B cell (primary cell): Measurements from ENCODE around the gene TGFBR3. TPM values are rescaled to one million over a fixed set of nuclear protein-coding genes. Genes with fewer than 3 reads are reported as not detected.

Experiments
- ATAC-seq: fragments of 200-7000 bp; cut with Tn5 transposase; one replicate; pipeline ENCODE4 v1.10.0; 2021; ENCODE audit warnings: low read depth, mild to moderate bottlenecking, moderate number of reproducible peaks, moderate library complexity
- CTCF ChIA-PET: fragments of 350-600 bp; sonication (Branson Sonifier 250); formaldehyde crosslinking; loops from one replicate; lab custom pipeline; 2021; ENCODE audit warnings: antibody characterized with exemption, inconsistent platforms; lab: Charles Lee
- POLR2A ChIA-PET: fragments of 350-600 bp; sonication (Branson Sonifier 250); formaldehyde crosslinking; loops from one replicate; lab custom pipeline; 2021; ENCODE audit warnings: antibody characterized with exemption; lab: Charles Lee
- DNase-seq: peaks from one replicate; pipeline ENCODE4 v3.0.0; 2013
- H2AFZ ChIP-seq: 2 replicates; pipeline ENCODE4 v1.6.1; 2012; ENCODE audit warnings: mild to moderate bottlenecking, low read depth, low read length; ENCODE audit not compliant: insufficient read depth, poor library complexity, severe bottlenecking
- H3K27ac ChIP-seq, 2 donors: 1 replicate in 1 of 2; 2 replicates in 1 of 2; pipeline ENCODE4 v1.5.1; 2012 to 2013; ENCODE audit warnings: low read length in 2 of 2, mild to moderate bottlenecking in 2 of 2, moderate library complexity in 1 of 2
- H3K27me3 ChIP-seq, 4 experiments: fragments of 200-600 bp in 1 of 4; sonication (generic) in 1 of 4; replicated peaks in 1 of 4; 1 replicate in 2 of 4; 2 replicates in 2 of 4; pipeline versions ENCODE4 v1.6.1 to v1.7.0; 2013 to 2016; ENCODE audit warnings: low read length in 3 of 4, mild to moderate bottlenecking in 2 of 4, mixed read lengths in 1 of 4, moderate library complexity in 1 of 4; ENCODE audit not compliant: insufficient read depth in 4 of 4, control insufficient read depth in 3 of 4; ENCODE audit errors: control extremely low read depth in 1 of 4
- H3K36me3 ChIP-seq, 2 experiments: replicated peaks in 1 of 2; 1 replicate in 1 of 2; 2 replicates in 1 of 2; pipeline versions ENCODE4 v1.6.1 to v1.7.1; 2013; ENCODE audit warnings: low read length in 1 of 2; ENCODE audit not compliant: insufficient read depth in 2 of 2, control insufficient read depth in 1 of 2; ENCODE audit errors: control extremely low read depth in 1 of 2, extremely low read depth in 1 of 2
- H3K4me1 ChIP-seq, 2 donors: fragments of 200-600 bp in 1 of 2; sonication (generic) in 1 of 2; 1 replicate in 1 of 2; 2 replicates in 1 of 2; pipeline versions ENCODE4 v1.5.1 to v1.6.1; 2013 to 2017; ENCODE audit warnings: low read length in 2 of 2; ENCODE audit not compliant: control insufficient read depth in 2 of 2, insufficient read depth in 2 of 2
- H3K4me2 ChIP-seq: replicated peaks from 2 replicates; pipeline ENCODE3; 2012; ENCODE audit warnings: mild to moderate bottlenecking, low read depth, low read length; ENCODE audit not compliant: poor library complexity, severe bottlenecking
- H3K4me3 ChIP-seq, 5 experiments: fragments of 200-600 bp in 1 of 5; sonication (generic) in 1 of 5; 1 replicate in 3 of 5; 2 replicates in 2 of 5; pipeline versions ENCODE4 v1.5.1 to v1.7.0; 2011 to 2016; ENCODE audit warnings: low read length in 4 of 5, mild to moderate bottlenecking in 4 of 5, low read depth in 2 of 5, control low read depth in 1 of 5, moderate library complexity in 1 of 5; ENCODE audit not compliant: insufficient read depth in 1 of 5; ENCODE audit errors: control extremely low read depth in 1 of 5, extremely low read depth in 1 of 5
- H3K79me2 ChIP-seq: fragments of 200-600 bp; sonication (generic); one replicate; pipeline ENCODE4 v1.6.0; 2016; ENCODE audit warnings: low read length; ENCODE audit not compliant: control insufficient read depth, insufficient read depth
- H3K9ac ChIP-seq: fragments of 200-600 bp; sonication (generic); 2 replicates; pipeline ENCODE4 v1.6.1; 2017; ENCODE audit warnings: mild to moderate bottlenecking, low read length, moderate library complexity
- H3K9me3 ChIP-seq, 3 donors: one replicate each; pipeline versions ENCODE4 v1.6.1 to v1.7.1; 2013; ENCODE audit warnings: low read length in 2 of 3; ENCODE audit not compliant: control insufficient read depth in 2 of 3, insufficient read depth in 1 of 3; ENCODE audit errors: control extremely low read depth in 1 of 3
- H4K20me1 ChIP-seq: 2 replicates; pipeline ENCODE4 v1.6.0; 2012; ENCODE audit warnings: mild to moderate bottlenecking, low read length; ENCODE audit not compliant: insufficient read depth, control insufficient read depth, poor library complexity, severe bottlenecking
- H3K27ac Mint-ChIP-seq: one replicate; pipeline ENCODE4 v1.8.0; 2021; ENCODE audit warnings: mixed read lengths
- H3K27me3 Mint-ChIP-seq: one replicate; pipeline ENCODE4 v1.8.0; 2021; ENCODE audit warnings: mixed read lengths
- H3K4me1 Mint-ChIP-seq: one replicate; pipeline ENCODE4 v1.8.0; 2021; ENCODE audit warnings: mixed read lengths
- H3K4me3 Mint-ChIP-seq: one replicate; pipeline ENCODE4 v1.8.0; 2021; ENCODE audit warnings: mixed read lengths
- H3K9me3 Mint-ChIP-seq: one replicate; pipeline ENCODE4 v1.8.0; 2022; ENCODE audit warnings: mixed read lengths; ENCODE audit not compliant: insufficient read depth
- EZH2 ChIP-seq: IDR thresholded peaks from 2 replicates; pipeline ENCODE4 v1.6.1; 2012; ENCODE audit warnings: borderline replicate concordance, low read depth, mild to moderate bottlenecking, moderate library complexity, low read length; ENCODE audit not compliant: insufficient read depth, poor library complexity, severe bottlenecking
- WGBS: methylation state at CpG from one replicate; pipeline ENCODE4 v1.1.5; 2013; ENCODE audit warnings: missing lambda C conversion rate; ENCODE audit not compliant: insufficient coverage; 5-methylcytosine and 5-hydroxymethylcytosine counted together
- intact Hi-C: fragments of 100-400 bp; cut with micrococcal nuclease; formaldehyde crosslinking; loops from one replicate; pipeline ENCODE4 v1.10.0; 2022
- polyA plus RNA-seq: library from polyadenylated mRNA; depleted of rRNA; stranded (reverse); fragments of >200 nt; gene quantifications from 2 replicates; pipeline ENCODE4 v1.2.3, GENCODE V29; 2012
- total RNA-seq, 2 donors: library from RNA; stranded (reverse); fragments of 120-200 nt in 1 of 2; gene quantifications; 1 replicate in 1 of 2; 2 replicates in 1 of 2; pipeline versions ENCODE4 v1.2.3 to v1.2.4, GENCODE V29; 2013 to 2022
- TF ChIP-seq, protein P1 (sequence below): fragments of 200-600 bp; IDR thresholded peaks from one replicate; pipeline ENCODE4 v1.8.0; 2022; ENCODE audit warnings: antibody characterized with exemption, mild to moderate bottlenecking

Gene TGFBR3
- total and polyA plus RNA-seq, 2 donors (not counting 1 experiment from before 2014, with no cell fraction given) = 0.10 to 0.12 TPM

DNA sequence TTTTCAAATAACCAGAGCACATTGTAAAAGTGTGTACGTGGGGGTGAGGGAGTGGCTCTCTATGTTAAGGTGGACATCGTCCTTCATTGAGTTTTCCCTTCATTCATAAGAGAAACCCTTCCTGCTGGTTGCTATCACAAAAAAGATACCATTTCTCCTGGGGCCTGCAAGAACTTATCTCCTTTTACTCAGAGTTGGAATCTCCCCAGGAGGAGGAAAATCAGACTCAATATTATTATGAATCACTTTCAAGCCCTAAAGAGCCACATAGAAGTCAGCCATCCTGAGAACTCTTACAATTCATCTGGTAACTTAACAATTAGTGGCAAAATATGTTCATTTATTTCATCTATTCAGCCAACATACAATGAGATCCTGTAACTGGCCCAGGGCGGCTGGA lies 27.1 kb upstream of the TGFBR3 start:
- no peak overlapping the region for H3K27ac ChIP-seq
- no peak overlapping the region for H3K4me3 ChIP-seq
- no peaks in the 10 kb centered on the region for H3K27me3 ChIP-seq
- H2AFZ ChIP-seq = no peak overlapping the region
- ChIA-PET CTCF (no interaction called here), POLR2A (no interaction called here)
- no peaks in the 10 kb centered on the region for H3K9me3 ChIP-seq
- H3K9me3 Mint-ChIP-seq = no peaks in the 10 kb centered on the region
- no peak overlapping the region for H3K4me2 ChIP-seq
- H3K27ac Mint-ChIP-seq = no peak overlapping the region
- H3K79me2 ChIP-seq = no peaks in the 10 kb centered on the region
- DNase-seq (no peak), ATAC-seq (no peak)
- no peaks in the 10 kb centered on the region for H3K4me1 ChIP-seq
- no peaks in the 10 kb centered on the region for H3K4me1 Mint-ChIP-seq
- no peak overlapping the region for H3K4me3 Mint-ChIP-seq
- intact Hi-C loops = no loop called here
- WGBS = no CpG with 5 or more reads among the region's 3 CpGs
- H3K9ac ChIP-seq = no peak overlapping the region
- no peak for TF ChIP-seq EZH2
- TF ChIP-seq, protein P1, sequence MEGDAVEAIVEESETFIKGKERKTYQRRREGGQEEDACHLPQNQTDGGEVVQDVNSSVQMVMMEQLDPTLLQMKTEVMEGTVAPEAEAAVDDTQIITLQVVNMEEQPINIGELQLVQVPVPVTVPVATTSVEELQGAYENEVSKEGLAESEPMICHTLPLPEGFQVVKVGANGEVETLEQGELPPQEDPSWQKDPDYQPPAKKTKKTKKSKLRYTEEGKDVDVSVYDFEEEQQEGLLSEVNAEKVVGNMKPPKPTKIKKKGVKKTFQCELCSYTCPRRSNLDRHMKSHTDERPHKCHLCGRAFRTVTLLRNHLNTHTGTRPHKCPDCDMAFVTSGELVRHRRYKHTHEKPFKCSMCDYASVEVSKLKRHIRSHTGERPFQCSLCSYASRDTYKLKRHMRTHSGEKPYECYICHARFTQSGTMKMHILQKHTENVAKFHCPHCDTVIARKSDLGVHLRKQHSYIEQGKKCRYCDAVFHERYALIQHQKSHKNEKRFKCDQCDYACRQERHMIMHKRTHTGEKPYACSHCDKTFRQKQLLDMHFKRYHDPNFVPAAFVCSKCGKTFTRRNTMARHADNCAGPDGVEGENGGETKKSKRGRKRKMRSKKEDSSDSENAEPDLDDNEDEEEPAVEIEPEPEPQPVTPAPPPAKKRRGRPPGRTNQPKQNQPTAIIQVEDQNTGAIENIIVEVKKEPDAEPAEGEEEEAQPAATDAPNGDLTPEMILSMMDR = no peak
- no peaks in the 10 kb centered on the region for H4K20me1 ChIP-seq
- peaks cover 3% of the 10 kb centered on the region for H3K27me3 Mint-ChIP-seq
- no peaks in the 10 kb centered on the region for H3K36me3 ChIP-seq

GRCh38 chr1:91912266-91912665 lies 26.3 kb upstream of the TGFBR3 start:
- no peaks in the 10 kb centered on the region for H3K36me3 ChIP-seq
- TF ChIP-seq, protein P1 = no peak
- TF ChIP-seq EZH2 = no peak
- H2AFZ ChIP-seq = no peak overlapping the region

More at GRCh38 chr1:91912266-91912665, 26.3 kb upstream of the TGFBR3 start:
- H3K9ac ChIP-seq = no peak overlapping the region
- no peak overlapping the region for H3K27ac Mint-ChIP-seq
- H3K4me2 ChIP-seq = no peak overlapping the region
- H3K4me3 ChIP-seq = no peak overlapping the region
- H3K9me3 ChIP-seq = no peaks in the 10 kb centered on the region
- ATAC-seq (no peak), DNase-seq (no peak)
- no peaks in the 10 kb centered on the region for H3K79me2 ChIP-seq
- POLR2A ChIA-PET = no interaction called here
- H3K4me1 Mint-ChIP-seq = no peaks in the 10 kb centered on the region
- H4K20me1 ChIP-seq = no peaks in the 10 kb centered on the region
- H3K9me3 Mint-ChIP-seq = no peaks in the 10 kb centered on the region
- CTCF ChIA-PET = no interaction called here
- no peak overlapping the region for H3K27ac ChIP-seq
- intact Hi-C loops = no loop called here
- WGBS = no CpG with 5 or more reads among the region's 1 CpG
- no peaks in the 10 kb centered on the region for H3K27me3 ChIP-seq
- no peak overlapping the region for H3K4me3 Mint-ChIP-seq
- H3K27me3 Mint-ChIP-seq = peaks cover 3% of the 10 kb centered on the region
- no peaks in the 10 kb centered on the region for H3K4me1 ChIP-seq
